BLaER1 (cell line): ENCODE measurements around the gene ADAM12.

Experiments
- H3K27ac ChIP-seq: shearing (Covaris generic); formaldehyde crosslinking; 2 replicates; pipeline ENCODE4 v1.8.1; 2022
- H3K27me3 ChIP-seq: shearing (Covaris generic); formaldehyde crosslinking; 2 replicates; pipeline ENCODE4 v1.8.1; 2022
- H3K36me3 ChIP-seq: shearing (Covaris generic); formaldehyde crosslinking; 2 replicates; pipeline ENCODE4 v1.8.1; 2022
- H3K4me1 ChIP-seq: shearing (Covaris generic); formaldehyde crosslinking; 2 replicates; pipeline ENCODE4 v1.8.1; 2022
- H3K4me2 ChIP-seq: shearing (Covaris generic); formaldehyde crosslinking; 2 replicates; pipeline ENCODE4 v1.8.1; 2022
- H3K4me3 ChIP-seq: shearing (Covaris generic); formaldehyde crosslinking; 2 replicates; pipeline ENCODE4 v1.8.1; 2022
- H3K9ac ChIP-seq: shearing (Covaris generic); formaldehyde crosslinking; 2 replicates; pipeline ENCODE4 v1.8.1; 2022
- H3K9me3 ChIP-seq: shearing (Covaris generic); formaldehyde crosslinking; 2 replicates; pipeline ENCODE4 v1.8.1; 2022
- H4K20me1 ChIP-seq: shearing (Covaris generic); formaldehyde crosslinking; 2 replicates; pipeline ENCODE4 v1.8.1; 2022
- Cebpa-rat ChIP-seq: shearing (Covaris generic); IDR thresholded peaks from 2 replicates; pipeline ENCODE4 v1.8.1; 2022

Gene ADAM12

GRCh38 chr10:126114884-126115555 lies 273.3 kb downstream of the ADAM12 start:
- no peak overlapping the region for H3K9ac ChIP-seq
- no peaks in the 10 kb centered on the region for H3K27me3 ChIP-seq
- H3K27ac ChIP-seq, result no peak overlapping the region
- H3K9me3 ChIP-seq, result peaks cover 12% of the 10 kb centered on the region; the same call in 1 of the 2 replicates
- no peaks in the 10 kb centered on the region for H3K4me1 ChIP-seq
- H3K4me3 ChIP-seq, result no peak overlapping the region
- no peaks in the 10 kb centered on the region for H3K36me3 ChIP-seq
- TF ChIP-seq Cebpa-rat, result no peak
- H3K4me2 ChIP-seq, result no peak overlapping the region
- H4K20me1 ChIP-seq, result no peaks in the 10 kb centered on the region

GRCh38 chr10:126111516-126111915 lies 276.8 kb downstream of the ADAM12 start:
- Histone ChIP-seq H3K4me3 (no peak overlapping the region), H4K20me1 (no peaks in the 10 kb centered on the region), H3K27me3 (no peaks in the 10 kb centered on the region), H3K9me3 (0 out of 2 replicates have a peak, but pooled peaks cover 2% of the 10 kb centered on the region), H3K4me1 (no peaks in the 10 kb centered on the region), H3K4me2 (no peak overlapping the region), H3K9ac (no peak overlapping the region), H3K36me3 (no peaks in the 10 kb centered on the region), H3K27ac (no peak overlapping the region)
- TF ChIP-seq Cebpa-rat, result no peak

GRCh38 chr10:126110489-126111180 lies 277.6 kb downstream of the ADAM12 start:
- no peaks in the 10 kb centered on the region for H3K27me3 ChIP-seq
- no peak overlapping the region for H3K4me2 ChIP-seq
- no peak overlapping the region for H3K9ac ChIP-seq
- H3K27ac ChIP-seq, result no peak overlapping the region
- TF ChIP-seq Cebpa-rat, result no peak
- H4K20me1 ChIP-seq, result no peaks in the 10 kb centered on the region
- no peaks in the 10 kb centered on the region for H3K4me1 ChIP-seq
- H3K4me3 ChIP-seq, result no peak overlapping the region
- no peaks in the 10 kb centered on the region for H3K36me3 ChIP-seq
- H3K9me3 ChIP-seq, result no peaks in the 10 kb centered on the region

- H3K4me3 ChIP-seq, result no peak overlapping the region
- TF ChIP-seq Cebpa-rat, result no peak
- no peak overlapping the region for H3K9ac ChIP-seq
- H3K36me3 ChIP-seq, result no peaks in the 10 kb centered on the region
- no peak overlapping the region for H3K27ac ChIP-seq
- no peak overlapping the region for H3K4me2 ChIP-seq
- H4K20me1 ChIP-seq, result no peaks in the 10 kb centered on the region
- no peaks in the 10 kb centered on the region for H3K4me1 ChIP-seq
- H3K9me3 ChIP-seq, result no peaks in the 10 kb centered on the region
- H3K27me3 ChIP-seq, result no peaks in the 10 kb centered on the region
These were observed 278.4 kb downstream of the ADAM12 start for GRCh38 chr10:126109893-126110292.

- TF ChIP-seq Cebpa-rat, result no peak
- Histone ChIP-seq H4K20me1 (no peaks in the 10 kb centered on the region), H3K9me3 (no peaks in the 10 kb centered on the region), H3K27me3 (no peaks in the 10 kb centered on the region), H3K36me3 (no peaks in the 10 kb centered on the region), H3K4me2 (no peak overlapping the region), H3K4me3 (no peak overlapping the region), H3K27ac (no peak overlapping the region), H3K9ac (no peak overlapping the region), H3K4me1 (no peaks in the 10 kb centered on the region)
These were observed 279.6 kb downstream of the ADAM12 start for GRCh38 chr10:126108693-126109092.

- Histone ChIP-seq H3K27ac (no peak overlapping the region), H3K9ac (no peak overlapping the region), H3K4me3 (no peak overlapping the region), H4K20me1 (no peaks in the 10 kb centered on the region), H3K27me3 (no peaks in the 10 kb centered on the region), H3K4me1 (no peaks in the 10 kb centered on the region), H3K9me3 (no peaks in the 10 kb centered on the region), H3K4me2 (no peak overlapping the region), H3K36me3 (no peaks in the 10 kb centered on the region)
- TF ChIP-seq Cebpa-rat, result no peak
These were observed 283.5 kb downstream of the ADAM12 start for GRCh38 chr10:126104767-126105166.

GRCh38 chr10:126102636-126103035 lies 285.6 kb downstream of the ADAM12 start:
- Histone ChIP-seq H3K9me3 (no peaks in the 10 kb centered on the region), H3K27ac (no peak overlapping the region), H3K36me3 (no peaks in the 10 kb centered on the region), H3K27me3 (no peaks in the 10 kb centered on the region), H3K9ac (no peak overlapping the region), H3K4me3 (no peak overlapping the region), H3K4me1 (no peaks in the 10 kb centered on the region), H3K4me2 (no peak overlapping the region), H4K20me1 (no peaks in the 10 kb centered on the region)
- no peak for TF ChIP-seq Cebpa-rat

GRCh38 chr10:126101736-126102135 lies 286.5 kb downstream of the ADAM12 start:
- Histone ChIP-seq H3K9me3 (no peaks in the 10 kb centered on the region), H4K20me1 (no peaks in the 10 kb centered on the region), H3K27ac (no peak overlapping the region), H3K36me3 (no peaks in the 10 kb centered on the region), H3K4me1 (no peaks in the 10 kb centered on the region), H3K4me3 (no peak overlapping the region), H3K4me2 (no peak overlapping the region), H3K27me3 (no peaks in the 10 kb centered on the region), H3K9ac (no peak overlapping the region)
- TF ChIP-seq Cebpa-rat, result no peak

- Histone ChIP-seq H3K9me3 (no peaks in the 10 kb centered on the region), H3K27ac (no peak overlapping the region), H3K9ac (no peak overlapping the region), H3K36me3 (no peaks in the 10 kb centered on the region), H3K4me1 (peaks cover 1% of the 10 kb centered on the region; the same call in 1 of the 2 replicates), H3K4me2 (no peak overlapping the region), H3K27me3 (no peaks in the 10 kb centered on the region), H3K4me3 (no peak overlapping the region), H4K20me1 (no peaks in the 10 kb centered on the region)
- no peak for TF ChIP-seq Cebpa-rat
These were observed 287.0 kb downstream of the ADAM12 start for GRCh38 chr10:126101325-126101724.

- Histone ChIP-seq H3K27me3 (no peaks in the 10 kb centered on the region), H3K27ac (no peak overlapping the region), H3K4me2 (no peak overlapping the region), H3K4me1 (peaks cover 9% of the 10 kb centered on the region; the same call in 1 of the 2 replicates), H3K9ac (no peak overlapping the region), H3K4me3 (no peak overlapping the region), H3K36me3 (no peaks in the 10 kb centered on the region), H4K20me1 (no peaks in the 10 kb centered on the region), H3K9me3 (no peaks in the 10 kb centered on the region)
- TF ChIP-seq Cebpa-rat, result no peak
These were observed 288.9 kb downstream of the ADAM12 start for GRCh38 chr10:126099366-126099765.
